HG03095 (cell line): ENCODE data around the gene PSMA3.
A peak's percentile ranks its signal among the peaks of the same experiment; 100 is the strongest.

Experiments
- ATAC-seq: cut with Tn5 transposase; IDR thresholded peaks from one replicate; pipeline ENCODE4 v1.9.1; 2021; ENCODE audit warnings: moderate library complexity; ENCODE audit not compliant: unreplicated experiment

The PSMA3 gene

GRCh38 chr14:58298477-58299400 lies 54.1 kb downstream of the PSMA3 start, which contains the start of gene ARID4A:
Gene ARID4A (plus strand): TSS chr14:58298555. CDS start chr14:58299855, 1,300 bp downstream.
- peak; percentile 8 for ATAC-seq

DNA sequence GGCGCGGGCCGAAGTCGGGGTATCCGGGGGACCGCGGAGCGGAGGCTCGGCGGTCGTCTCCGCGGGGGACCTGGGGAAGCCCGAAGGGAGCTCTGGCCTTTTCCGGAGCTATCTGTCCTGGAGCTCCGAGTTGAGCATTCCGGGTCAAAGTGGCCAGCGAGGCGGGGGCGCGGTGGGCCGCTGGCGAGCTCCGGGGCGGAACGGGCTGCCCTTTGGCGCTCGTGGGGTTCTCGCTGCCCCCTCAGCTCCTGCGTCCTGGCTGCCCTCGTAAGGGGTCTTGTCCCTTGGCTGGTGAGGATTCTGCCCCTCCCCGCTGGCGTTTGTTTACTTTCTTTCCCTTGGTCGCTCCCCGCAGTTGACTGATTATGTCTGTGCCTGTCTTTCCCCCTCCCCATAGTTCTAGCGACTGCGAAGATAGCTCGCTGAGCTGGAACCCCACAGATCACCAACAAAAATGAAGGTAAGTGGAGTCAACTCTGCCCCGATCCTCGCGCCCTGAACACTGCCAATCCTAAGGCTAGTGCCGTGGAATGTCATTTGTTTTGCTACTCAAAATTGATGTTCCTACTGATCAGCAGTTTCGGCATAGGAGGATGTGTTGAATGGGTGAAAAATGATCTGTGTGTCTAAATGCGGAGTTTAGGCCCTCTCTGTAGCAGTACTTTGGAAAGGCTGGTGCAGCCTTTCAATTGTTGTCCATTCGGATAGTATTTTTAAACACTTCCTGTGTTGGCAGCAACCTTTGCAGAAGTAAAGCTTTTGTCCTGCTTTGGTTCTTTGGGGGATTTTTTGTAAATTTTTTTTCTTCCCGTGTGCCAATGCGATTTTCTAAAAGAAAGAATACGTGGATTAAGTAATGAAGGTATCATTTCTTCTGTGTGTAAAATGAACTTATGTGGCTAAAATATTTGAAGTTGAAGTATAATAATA lies 55.0 kb downstream of the PSMA3 start:
- no peak for ATAC-seq

DNA sequence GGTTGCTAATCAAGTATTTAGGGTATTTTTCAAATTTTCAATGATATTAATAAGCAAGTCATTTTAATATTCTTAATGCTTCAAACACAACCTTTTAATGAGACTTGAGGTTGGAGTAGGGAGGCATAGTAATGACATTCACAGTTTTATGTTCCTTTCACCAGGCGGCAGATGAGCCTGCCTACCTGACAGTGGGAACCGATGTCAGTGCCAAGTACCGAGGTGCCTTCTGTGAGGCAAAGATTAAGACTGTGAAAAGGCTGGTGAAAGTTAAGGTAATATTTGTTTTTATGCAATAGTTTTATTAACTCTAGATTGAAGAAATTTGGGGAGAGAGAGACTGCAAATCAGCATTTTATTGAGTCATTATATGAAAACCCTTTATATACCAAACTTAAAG lies 56.8 kb downstream of the PSMA3 start:
- no peak for ATAC-seq

GRCh38 chr14:58305730-58306129 lies 61.1 kb downstream of the PSMA3 start:
- ATAC-seq: no peak

DNA sequence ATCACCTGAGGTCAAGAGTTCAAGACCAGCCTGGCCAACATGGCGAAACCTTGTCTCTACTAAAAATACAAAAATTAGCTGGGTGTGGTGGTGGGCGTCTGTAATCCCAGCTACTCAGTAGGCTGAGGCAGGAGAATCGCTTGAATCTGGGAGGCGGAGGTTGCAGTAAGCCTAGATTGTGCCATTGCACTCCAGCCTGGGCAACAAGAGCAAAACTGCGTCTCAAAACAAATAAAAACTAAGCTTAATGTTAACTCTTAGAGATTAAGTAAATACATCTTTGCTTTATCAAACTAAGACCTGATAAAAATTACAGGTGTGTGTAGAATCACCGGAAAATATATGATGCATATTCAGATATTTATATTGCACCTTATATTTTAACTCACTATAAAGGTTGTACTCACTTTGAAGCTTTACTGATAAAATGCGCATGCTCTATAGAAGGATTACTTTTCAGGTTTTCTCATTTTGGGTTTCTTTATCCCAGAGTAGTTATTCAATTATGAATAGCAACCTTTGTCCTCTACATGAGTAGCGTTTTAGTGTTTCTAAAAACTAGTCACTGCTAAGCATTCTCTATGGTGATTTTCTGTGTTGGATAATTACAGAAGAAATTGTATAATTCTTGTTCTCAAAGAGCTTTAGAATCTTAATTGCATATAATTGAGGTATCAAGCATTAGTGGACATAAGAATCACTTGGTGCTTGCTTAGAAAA lies 63.1 kb downstream of the PSMA3 start:
- no peak for ATAC-seq

DNA sequence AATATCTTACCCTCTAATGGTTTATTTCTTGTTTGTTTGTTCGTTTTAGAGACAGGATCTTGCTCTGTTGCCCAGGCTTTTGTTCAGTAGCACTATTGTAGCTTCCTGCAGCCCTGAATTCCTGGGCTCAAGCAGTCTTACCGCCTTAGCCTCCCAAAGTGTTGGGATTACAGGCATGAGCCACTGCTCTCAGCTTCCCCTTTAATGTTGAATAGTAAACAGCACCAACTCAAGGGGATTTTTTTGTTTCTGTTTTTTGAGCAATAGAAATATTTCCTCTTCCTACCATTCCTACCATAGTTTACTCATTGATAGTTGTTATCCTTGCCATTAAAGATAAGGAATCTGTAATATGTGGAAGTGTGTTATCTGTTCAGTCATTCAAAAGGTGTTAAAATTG lies 64.4 kb downstream of the PSMA3 start:
- no peak for ATAC-seq

- no peak for ATAC-seq
Measured at GRCh38 chr14:58313699-58314098, 69.1 kb downstream of the PSMA3 start.

DNA sequence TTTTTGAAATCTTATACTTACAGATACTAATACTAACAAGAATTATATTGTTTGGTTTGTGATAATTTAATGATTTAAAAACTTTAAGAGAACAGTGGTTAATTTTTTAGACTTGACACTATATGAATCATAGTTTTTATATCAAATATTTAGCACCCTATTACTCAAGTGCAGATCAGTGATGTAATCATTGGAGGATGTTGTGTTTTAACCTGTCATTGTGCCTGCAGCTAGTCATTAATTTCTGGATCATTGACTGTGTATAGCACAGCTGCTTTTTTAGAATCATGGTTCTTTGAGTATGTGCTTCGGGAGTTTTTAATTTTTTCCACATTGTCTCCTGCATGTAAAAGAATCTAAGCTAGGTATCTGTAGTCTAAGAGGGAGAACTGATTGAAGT lies 71.0 kb downstream of the PSMA3 start:
- ATAC-seq: no peak
